HepG2 (cell line): ENCODE measurements around the gene AMHR2. TPM values are rescaled to one million over a fixed set of nuclear protein-coding genes. Genes with fewer than 3 reads are reported as not detected.

Experiments
- CC2D1A ChIP-seq: sonication (generic); formaldehyde crosslinking; IDR thresholded peaks from 2 replicates; pipeline ENCODE4 v1.8.1; 2023; ENCODE audit warnings: mild to moderate bottlenecking, missing genetic modification reagents
- DR1 ChIP-seq: sonication (generic); formaldehyde crosslinking; IDR thresholded peaks from 2 replicates; pipeline ENCODE4 v1.8.0; 2021; ENCODE audit warnings: mild to moderate bottlenecking, missing genetic modification reagents, inconsistent platforms
- KMT2B ChIP-seq: IDR thresholded peaks from 2 replicates; pipeline ENCODE4 v1.6.1; 2016; ENCODE audit warnings: missing genetic modification reagents, missing compliant biosample characterization
- MED1 ChIP-seq: sonication (generic); formaldehyde crosslinking; IDR thresholded peaks from 2 replicates; pipeline ENCODE4 v1.4.0; 2020; ENCODE audit warnings: missing genetic modification reagents
- PATZ1 ChIP-seq: sonication (generic); formaldehyde crosslinking; IDR thresholded peaks from 2 replicates; pipeline ENCODE4 v1.4.0; 2020; ENCODE audit warnings: missing genetic modification reagents
- TEAD2 ChIP-seq: sonication (generic); formaldehyde crosslinking; IDR thresholded peaks from 2 replicates; pipeline ENCODE4 v1.9.0; 2021; ENCODE audit warnings: missing genetic modification reagents
- TFE3 ChIP-seq: IDR thresholded peaks from 2 replicates; pipeline ENCODE4 v1.6.1; 2016
- TMF1 ChIP-seq: sonication (generic); formaldehyde crosslinking; IDR thresholded peaks from 2 replicates; pipeline ENCODE4 v1.8.1; 2022; ENCODE audit warnings: low read depth, missing genetic modification reagents
- ZBTB25 ChIP-seq: IDR thresholded peaks from 2 replicates; pipeline ENCODE4 v1.6.1; 2018; ENCODE audit warnings: missing genetic modification reagents
- ZHX2 ChIP-seq, 2 experiments: sonication (generic) in 1 of 2; formaldehyde crosslinking in 1 of 2; IDR thresholded peaks; 2 replicates each; pipeline versions ENCODE4 v1.6.1 to v1.9.0; 2014 to 2022; ENCODE audit warnings: antibody characterized with exemption in 1 of 2, borderline replicate concordance in 1 of 2, inconsistent platforms in 1 of 2, low read depth in 1 of 2, missing genetic modification reagents in 1 of 2
- ZNF225 ChIP-seq: sonication (generic); formaldehyde crosslinking; IDR thresholded peaks from 2 replicates; pipeline ENCODE4 v1.4.0; 2020; ENCODE audit warnings: mild to moderate bottlenecking, missing genetic modification reagents
- ZNF574 ChIP-seq: sonication (generic); formaldehyde crosslinking; IDR thresholded peaks from 2 replicates; pipeline ENCODE4 v1.4.0; 2020; ENCODE audit warnings: missing genetic modification reagents
- ZSCAN20 ChIP-seq: sonication (generic); formaldehyde crosslinking; IDR thresholded peaks from 2 replicates; pipeline ENCODE4 v1.4.0; 2020; ENCODE audit warnings: missing genetic modification reagents, mild to moderate bottlenecking, borderline replicate concordance
- polyA plus RNA-seq, 8 experiments: library from polyadenylated mRNA; depleted of rRNA in 3 of 8; stranded (reverse) in 7 of 8; unstranded in 1 of 8; fragments of >200 nt; fragmentation: Illumina TruSeq in 4 of 8; extraction: Trizol in 4 of 8; gene quantifications; 2 replicates each; pipeline versions ENCODE4 v1.2.1 to v1.2.3, GENCODE V29; 2011 to 2016; ENCODE audit warnings: low read depth in 4 of 8, missing spikeins in 1 of 8, mixed read lengths in 1 of 8; ENCODE audit not compliant: insufficient read depth in 1 of 8
- total RNA-seq, 5 experiments: library from RNA; depleted of rRNA; stranded (reverse); fragments of >200 nt; fragmentation: Illumina TruSeq; extraction: Trizol; gene quantifications; 2 replicates each; pipeline ENCODE4 v1.2.3, GENCODE V29; 2016; ENCODE audit warnings: low read depth in 1 of 5

The AMHR2 gene
- total and polyA plus RNA-seq, 2 of the 13 experiments (the other 11 are each of a cell fraction or from before 2014, with no cell fraction given), result 0.24 to 0.58 TPM

GRCh38 chr12:53380104-53380793 is 43.4 kb upstream of the AMHR2 start, which contains the start of gene SP1 (continued):
- peak; percentile 93 for TF ChIP-seq PATZ1 (CRISPR knock-in tag)
- 0 out of 2 replicates have a peak, but pooled peaks have one; percentile 49 for TF ChIP-seq TMF1 (CRISPR knock-in tag)
- peak; percentile 20; the same call in 1 of the 2 replicates for TF ChIP-seq ZNF574 (CRISPR knock-in tag)
- no peak for TF ChIP-seq CC2D1A (CRISPR knock-in tag)
- TF ChIP-seq DR1, result no peak
- TF ChIP-seq TFE3 (CRISPR knock-in tag), result no peak
- TF ChIP-seq ZBTB25 (CRISPR knock-in tag), result peak; percentile 36
- no peak for TF ChIP-seq MED1 (CRISPR knock-in tag)
- no peak for TF ChIP-seq TEAD2 (CRISPR knock-in tag)
- no peak; the same call in 1 of the 2 replicates for TF ChIP-seq KMT2B (CRISPR knock-in tag)
- TF ChIP-seq ZSCAN20, result no peak
- TF ChIP-seq ZHX2 (IDR thresholded peaks at IDR 0.05; ENCODE audit: low read depth), result no peak
- TF ChIP-seq ZHX2 (CRISPR knock-in tag; IDR thresholded peaks at IDR 0.05; ENCODE audit: borderline replicate concordance), result no peak
- no peak for TF ChIP-seq ZNF225 (CRISPR knock-in tag)
